Kasumi-1 (cell line): ENCODE results near the gene TFPT.
"Not testable (repeated sequence)": the region's sequence is repeated elsewhere in the genome, so short reads cannot be mapped to it uniquely, and the experiment has no call there.

Experiments used
- DNase-seq, 2 experiments: peaks; one replicate each; lab custom pipeline; 2025; lab: John Stamatoyannopoulos, UW

Gene TFPT

DNA sequence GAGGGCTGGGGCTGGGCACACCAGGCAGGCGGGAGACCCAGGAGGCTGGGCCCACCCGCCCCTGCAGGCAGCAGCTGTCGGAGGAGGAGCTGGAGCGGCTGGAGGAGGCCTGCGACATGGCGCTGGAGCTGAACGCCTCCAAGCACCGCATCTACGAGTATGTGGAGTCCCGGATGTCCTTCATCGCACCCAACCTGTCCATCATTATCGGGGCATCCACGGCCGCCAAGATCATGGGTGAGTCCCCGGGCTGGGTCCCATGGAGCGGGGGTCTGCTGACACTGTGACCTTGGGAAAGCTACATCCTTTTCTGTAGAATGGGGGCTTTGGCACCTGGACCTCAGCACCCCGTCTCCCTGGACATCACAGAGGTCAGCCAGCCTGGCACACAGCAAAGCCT lies 8.2 kb upstream of the TFPT start:
- no peak for DNase-seq

DNA sequence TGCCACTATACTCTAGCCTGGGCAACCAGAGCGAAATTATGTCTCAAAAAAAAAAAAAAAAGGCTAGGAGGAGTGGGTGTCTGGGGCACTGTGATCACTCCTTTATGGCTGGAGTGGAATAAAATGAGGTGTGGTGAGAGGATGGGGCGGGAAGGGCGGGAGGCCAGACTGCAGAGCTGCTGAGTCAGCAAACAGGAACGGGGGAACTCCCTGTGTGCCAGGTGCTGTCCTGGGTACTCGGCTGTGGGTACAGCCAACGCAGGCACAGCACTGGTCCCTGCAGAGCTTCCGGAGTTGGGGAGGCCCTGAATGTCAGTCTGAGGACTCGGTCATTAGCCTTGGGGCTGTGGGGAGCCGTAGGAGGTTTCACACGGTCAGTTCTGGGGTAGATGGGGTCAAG lies 5.8 kb upstream of the TFPT start:
- DNase-seq: no peak

DNA sequence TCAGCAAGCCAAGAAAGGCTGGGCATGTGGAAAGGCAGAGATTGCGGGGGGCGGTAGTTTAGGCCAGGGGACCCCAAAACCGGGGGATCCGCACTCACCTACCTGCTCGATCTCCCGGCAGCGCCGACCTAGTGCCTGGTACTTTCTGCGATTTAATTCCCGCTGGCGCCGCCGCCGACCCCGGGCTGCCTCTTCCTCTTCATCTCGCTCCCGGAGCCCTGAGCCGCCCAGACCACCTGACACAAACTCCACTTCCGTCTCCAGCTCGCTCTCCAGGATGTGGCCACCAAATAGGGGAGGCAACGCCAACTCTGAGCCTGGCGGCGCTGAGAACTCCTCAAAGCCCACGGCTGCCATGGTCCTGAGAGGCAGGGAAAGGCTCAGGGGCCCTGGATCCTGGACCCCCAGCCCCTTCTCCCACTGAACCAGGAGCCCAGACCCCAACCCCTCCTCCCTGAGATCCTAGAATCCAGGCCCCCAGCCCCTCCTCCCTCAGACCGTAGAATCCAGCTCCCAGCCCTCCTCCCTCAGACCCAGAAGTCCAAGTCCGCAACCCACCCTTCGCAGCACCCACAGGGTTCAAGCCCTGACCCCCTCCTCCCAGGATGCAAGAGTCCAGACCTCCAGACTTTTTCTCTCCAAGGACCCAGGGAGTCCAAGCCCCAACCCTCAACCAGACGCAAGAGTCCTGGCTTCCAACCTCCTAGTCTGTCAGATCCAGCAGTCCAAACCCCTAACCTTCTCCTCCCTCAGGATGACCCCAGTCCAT lies 933 bp downstream of the TFPT start:
- peak; percentile 85 to 88 for DNase-seq

DNA sequence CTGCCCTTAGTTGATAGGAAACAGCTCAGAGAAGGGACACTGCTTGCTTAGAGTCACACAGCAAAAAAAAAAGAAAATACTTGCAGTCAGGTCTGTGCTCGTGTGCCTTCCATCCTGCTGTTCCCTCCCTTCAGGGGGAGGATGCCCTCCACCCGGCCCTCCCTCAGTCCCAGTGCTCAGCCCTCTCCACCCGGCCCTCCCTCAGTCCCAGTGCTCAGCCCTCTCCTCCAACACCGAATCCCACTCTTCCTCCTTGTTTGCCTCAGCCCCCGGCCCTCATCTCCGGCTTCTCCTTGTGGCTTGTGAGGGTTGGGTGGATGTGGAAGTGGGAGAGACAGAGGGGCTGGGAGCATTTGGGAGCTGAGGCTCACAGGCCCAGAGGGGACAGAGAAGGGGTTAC lies 5.8 kb downstream of the TFPT start:
- no peak for DNase-seq

DNA sequence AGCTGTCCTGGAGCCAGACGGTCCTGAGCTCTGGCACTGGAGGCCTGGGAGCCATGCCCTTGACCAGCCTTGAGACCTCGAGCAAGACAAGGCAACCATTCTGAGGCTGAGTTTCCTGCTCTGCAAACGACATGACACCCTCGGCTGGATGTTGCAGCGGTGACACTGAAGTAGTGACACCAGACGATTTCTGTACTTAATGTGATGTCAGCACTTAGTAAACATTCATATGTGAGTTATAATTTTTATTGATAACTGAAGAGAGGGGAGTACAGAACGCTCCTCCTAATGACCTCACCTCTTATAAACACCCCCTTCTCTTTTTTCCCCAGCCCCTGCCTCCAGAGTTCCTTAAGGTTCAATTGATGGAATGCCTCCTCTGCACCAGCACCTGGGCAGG lies 7.0 kb downstream of the TFPT start:
- DNase-seq: no peak

DNA sequence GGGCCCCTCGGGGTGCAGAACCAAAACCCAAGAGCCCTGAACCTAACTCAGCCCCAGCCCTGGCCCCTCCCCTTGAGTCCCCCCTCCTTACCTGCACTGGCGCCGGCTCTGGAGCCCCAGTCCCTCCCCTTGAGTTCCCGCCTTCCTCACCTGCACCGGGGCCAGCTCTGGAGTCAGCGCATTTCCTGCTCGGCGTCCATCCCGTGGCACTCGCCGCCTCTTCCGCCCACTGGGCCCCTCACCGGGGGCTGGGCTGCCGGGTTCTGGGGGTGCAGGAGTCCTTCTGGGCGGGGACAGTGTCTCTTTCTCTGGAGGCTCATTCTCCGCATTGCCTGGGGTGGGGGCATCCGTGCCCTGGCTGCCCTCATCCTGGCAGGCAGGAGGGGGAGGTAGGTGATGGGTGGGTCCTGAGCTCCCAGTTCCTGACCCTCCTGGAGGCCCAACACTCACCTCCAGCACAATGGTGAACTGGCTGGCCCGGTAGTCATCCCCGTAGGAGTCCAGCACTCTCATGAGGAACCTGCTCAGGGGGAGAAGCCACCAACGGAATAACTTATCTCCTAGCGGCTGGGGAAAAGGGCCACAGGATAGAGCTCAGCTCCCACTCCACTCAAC lies 7.5 kb downstream of the TFPT start:
- DNase-seq: no peak

DNA sequence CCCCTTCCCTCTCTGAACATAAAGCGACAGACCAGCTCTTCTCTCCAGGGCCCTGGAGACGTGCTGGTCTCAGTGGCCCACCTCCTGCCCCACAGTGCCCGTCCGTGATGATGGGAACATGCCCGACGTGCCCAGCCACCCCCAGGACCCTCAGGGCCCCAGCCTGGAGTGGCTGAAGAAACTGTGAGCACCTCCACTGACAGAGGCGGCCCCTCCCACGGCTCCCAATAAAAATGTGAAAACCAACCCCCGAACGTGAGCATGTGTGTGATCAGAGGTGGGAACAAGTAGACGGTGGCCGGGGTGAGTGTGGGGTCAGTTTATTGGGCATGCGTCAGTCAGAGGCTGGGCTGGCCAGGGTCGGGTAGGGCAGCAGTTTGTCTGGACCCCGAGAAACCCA lies 8.7 kb downstream of the TFPT start:
- no peak for DNase-seq

DNA sequence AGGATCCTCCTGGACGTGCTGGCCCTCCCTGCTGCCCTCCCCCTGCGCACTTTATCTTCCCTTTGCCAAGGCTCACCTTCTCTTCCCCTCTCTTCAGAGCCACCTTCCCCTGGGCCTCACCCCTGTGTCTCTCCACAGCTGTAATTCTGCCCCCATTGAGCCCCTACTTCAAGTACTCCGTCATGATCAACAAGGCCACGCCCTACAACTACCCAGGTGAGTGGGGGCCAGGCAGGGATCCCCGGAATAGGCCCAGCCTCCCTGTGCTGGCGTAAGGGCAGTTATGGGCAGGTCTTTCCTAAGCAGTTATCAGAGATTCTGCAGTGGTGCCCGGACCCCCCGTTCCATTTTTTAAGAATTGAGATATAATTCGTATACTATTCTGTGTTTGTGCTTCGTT lies 9.7 kb downstream of the TFPT start:
- no peak for DNase-seq

DNA sequence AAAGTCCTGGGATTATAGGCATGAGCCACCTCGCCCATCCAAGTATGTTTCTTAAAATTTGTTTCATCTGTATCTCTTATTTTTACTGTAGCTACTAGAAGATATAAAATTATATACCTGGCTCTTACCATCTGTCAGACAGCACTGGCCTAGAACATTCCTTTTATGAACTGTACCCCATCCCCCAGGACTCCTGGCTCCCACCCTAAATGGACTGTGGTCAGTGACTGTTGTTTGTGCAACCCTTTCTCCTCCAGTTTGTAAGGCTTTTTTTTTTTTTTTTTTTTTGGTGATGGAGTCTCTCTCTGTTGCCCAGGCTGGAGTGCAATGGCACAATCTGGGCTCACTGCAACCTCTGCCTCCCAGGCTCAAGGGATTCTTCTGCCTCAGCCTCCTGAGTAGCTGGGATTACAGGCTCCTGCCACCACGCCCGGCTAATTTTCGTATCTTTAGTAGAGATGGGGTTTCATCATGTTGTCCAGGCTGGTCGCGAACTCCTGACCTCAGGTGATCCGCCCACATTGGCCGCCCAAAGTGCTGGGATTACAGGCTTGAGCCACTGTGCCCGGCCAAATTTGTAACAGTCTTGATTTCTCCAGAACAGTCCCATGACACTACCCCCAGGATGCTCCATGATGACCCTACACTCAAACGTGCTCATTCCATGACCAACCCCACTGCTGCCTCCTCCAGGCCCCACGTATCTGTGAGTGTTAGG lies 10.3 kb downstream of the TFPT start:
- DNase-seq: no peak

DNA sequence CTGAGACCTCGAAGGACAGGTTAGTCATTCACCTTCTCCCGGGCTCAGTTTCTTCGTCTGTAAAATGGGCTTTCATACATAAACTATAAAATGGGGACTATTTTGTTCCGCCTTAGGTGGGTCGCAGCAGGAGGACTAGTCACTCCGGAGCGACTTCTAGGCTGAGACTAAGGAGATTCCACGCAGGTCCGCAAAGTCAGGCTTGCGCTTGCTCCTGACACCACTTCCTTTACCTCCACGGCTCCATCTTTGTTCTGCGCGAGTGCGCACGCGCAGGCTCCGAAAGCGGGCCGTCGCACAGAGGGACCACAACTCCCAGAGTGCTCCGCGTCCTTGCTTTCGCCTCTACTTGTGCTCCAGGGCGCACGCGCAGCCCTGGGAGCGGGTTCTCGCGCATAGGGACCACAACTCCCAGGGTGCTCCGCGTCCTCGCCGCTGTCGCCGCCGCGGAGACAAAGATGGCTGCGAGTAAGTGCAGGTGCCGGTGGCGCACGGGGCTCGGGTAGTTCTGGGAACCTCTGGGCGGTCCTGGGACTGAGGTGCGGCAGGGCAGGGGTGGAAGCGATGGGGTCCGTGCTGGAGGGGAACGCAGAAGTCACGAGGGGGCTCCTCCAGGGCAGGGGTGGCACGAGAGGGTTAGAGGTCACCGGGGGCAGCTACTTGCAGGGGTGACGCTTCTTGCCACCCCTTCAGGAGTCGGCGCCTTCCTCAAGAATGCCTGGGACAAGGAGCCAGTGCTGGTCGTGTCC lies 12.9 kb downstream of the TFPT start, which contains the start of gene NDUFA3:
TSS of gene NDUFA3 (plus strand) at position 435 of the 749 bp plus-strand sequence. CDS start at position 459, 24 bp downstream.
- peak; percentile 96 for DNase-seq

DNA sequence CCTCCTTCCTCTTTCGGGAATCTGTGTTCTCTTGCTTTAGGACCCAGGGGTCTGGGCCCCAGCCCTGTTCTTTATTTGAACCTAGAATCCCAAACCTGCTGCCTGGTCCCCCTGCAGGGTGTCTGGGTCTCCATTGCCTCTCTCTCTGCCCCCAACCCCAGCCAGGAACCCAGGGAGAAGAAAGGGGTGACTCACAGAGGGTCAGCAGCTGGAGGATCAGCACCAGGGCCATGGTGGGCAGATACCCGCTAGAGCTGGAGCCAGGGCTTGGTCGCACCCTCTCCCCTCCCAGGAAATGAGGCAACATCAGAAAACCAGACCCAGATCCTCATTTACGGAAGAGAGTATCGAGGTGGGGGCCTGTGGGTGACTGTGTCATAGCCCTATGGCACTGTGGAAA lies 14.9 kb downstream of the TFPT start, which contains the start of gene OSCAR:
TSS of gene OSCAR (minus strand) at position 243 of the 400 bp plus-strand sequence. CDS start at position 232, 11 bp downstream.
- peak; percentile 82 to 84 for DNase-seq

DNA sequence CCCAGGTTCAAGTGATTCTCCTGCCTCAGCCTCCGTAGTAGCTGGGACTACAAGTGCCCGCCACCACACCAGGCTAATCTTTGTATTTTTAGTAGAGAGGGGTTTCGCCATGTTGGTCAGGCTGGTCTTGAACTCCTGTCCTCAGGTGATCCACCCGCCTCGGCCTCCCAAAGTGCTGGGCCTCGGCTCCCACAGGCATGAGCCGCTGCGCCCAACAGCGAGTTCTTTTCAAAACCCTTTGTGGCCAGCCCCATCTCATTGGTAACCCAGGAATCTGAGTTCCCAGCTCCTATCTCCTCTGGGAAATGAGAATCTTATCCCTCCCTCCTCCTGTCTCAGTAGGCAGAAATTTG lies 15.6 kb downstream of the TFPT start:
- DNase-seq: not testable (repeated sequence)

DNA sequence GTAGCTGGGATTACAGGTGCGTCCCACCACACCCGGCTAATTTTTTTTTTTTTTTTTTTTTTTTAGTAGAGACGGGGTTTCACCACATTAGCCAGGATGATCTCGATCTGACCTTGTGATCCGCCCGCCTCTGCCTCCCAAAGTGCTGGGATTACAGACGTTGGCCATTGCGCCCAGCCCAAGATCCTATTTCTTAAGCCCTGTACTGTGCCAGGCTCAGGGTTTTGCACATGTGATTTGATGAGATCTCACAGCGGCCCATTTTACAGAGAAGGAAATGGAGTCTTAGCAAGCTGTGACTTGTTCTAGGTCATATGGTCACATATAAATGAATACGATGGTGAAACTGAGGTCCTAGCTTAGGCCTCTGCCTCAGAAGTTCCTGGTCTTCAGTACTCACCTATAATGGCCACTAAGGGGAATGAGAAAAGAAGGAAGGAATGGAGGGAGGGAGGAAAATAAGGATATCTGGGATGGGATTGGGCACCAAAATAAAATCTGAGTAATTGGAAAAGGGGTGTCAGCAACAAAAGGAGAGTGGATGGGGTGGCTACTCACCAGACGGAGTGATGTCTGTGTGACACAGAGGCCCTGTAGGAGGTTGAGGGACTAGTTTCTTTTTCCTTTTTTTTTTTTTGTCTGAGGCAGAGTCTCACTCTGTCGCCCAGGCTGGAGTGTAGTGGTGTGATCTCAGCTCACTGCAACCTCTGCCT lies 16.1 kb downstream of the TFPT start:
- DNase-seq: no peak

DNA sequence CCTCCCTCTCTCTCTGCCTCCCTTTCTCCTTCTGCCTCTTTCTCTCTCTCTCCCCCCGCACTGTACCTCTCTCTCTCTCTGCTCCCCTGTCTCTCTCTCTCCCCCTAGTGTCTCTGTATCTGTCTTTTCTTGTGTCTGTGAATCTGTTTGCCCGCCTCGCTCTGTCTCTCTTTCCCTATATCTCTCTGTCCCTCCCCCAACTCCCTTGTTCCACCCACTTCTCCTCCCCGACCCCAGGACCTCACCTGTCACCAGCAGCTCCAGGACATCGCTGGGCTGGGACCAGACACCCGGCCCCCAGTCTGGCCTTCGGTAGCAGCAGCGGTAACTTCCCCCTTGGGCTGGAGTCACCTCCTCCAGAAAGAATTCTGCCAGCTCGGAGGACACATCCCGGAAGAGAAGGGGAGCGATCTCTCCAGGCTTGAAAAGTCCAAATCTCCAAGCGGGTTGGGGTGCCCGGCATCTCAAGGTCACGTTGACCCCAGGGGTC lies 18.8 kb downstream of the TFPT start:
- peak; percentile 42 to 65 for DNase-seq

DNA sequence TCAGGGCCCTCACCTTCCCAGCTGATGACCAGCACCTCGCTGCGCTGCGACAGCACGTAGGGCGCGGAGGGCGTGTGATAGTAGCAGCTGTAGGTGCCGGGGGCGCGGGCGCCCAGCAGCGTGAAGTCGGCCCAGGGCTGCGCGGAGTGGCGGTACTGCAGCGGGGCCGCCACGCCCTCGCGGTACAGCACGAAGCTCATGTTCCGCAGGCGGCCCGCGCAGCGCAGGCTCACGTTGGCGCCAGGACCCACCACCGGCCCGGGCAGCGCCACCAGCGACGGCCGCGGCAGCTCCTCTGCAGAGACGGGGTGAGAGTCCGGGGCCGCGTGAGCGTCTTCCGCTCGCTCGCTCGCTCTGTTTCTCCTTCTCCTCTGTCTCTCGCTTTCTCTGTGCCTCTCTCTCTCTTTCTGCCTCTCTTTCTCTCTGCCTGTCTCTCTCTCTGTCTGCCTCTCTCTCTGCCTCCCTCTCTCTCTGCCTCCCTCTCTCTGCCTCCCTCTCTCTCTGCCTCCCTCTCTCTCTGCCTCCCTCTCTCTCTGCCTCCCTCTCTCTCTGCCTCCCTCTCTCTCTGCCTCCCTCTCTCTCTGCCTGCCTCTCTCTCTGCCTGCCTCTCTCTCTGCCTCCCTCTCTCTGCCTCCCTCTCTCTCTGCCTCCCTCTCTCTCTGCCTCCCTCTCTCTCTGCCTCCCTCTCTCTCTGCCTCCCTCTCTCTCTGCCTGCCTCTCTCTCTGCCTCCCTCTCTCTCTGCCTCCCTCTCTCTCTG lies 19.4 kb downstream of the TFPT start:
- DNase-seq: not testable (repeated sequence)

DNA sequence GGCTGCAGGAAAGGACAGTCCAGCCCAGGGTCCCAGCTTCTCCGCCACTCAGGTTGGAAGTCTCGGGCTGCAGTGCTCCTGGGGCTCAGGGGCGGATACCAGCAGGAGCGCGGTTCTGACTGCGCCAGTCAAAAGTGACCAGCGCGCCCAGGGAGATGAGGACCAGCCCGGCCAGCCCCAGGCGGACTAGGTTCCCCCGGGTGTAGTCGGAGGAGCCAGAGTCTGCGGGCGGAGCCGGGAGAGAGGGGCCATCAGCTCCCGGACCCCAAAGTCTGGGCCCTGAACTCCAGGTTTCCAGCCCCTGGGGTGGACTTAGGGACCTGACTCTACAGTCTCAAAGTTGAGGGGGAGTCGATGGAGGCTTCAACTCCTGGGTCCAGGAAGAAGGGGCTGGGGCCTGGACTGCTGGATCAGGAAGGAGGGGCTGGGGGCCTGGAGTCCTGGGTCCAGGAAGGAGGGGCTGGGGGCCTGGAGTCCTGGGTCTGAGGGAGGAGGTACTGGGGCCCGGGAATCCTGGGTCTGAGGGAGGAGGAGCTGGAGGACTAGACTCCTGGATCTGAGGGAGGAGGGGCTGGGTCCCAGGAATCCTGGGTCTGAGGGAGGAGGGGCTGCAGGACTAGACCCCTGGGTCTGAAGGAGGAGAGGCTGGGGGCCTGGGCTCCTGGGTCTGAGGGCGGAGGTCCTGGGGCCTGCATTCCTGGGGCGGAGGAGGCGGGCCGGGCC lies 20.2 kb downstream of the TFPT start:
- DNase-seq: no peak

DNA sequence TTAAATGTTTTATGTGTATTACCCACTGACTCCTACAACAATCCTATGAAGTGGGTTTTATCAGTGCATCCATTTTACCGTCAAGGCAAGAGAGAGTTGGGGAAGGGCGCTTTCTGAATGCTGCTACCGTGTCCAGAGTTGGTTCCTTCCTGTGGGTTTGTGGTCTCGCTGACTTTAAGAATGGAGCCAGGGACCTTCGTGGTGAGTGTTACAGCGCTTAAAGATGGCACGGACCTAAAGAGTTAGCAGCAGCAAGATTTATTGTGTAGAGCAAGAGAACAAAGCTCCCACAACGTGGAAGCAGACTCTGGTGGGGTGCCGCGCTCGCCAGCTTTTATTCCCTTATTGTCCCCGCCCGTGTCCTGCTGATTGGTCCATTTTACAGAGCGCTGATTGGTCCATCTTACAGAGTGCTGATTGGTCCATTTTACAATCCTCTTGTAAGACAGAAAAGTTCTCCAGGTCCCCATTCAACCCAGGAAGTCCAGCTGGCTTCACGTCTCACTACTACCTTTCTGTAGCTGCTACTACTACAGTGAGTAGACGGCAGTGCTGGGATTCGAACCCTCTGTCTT lies 20.9 kb downstream of the TFPT start:
- peak; percentile 21 to 39 for DNase-seq

DNA sequence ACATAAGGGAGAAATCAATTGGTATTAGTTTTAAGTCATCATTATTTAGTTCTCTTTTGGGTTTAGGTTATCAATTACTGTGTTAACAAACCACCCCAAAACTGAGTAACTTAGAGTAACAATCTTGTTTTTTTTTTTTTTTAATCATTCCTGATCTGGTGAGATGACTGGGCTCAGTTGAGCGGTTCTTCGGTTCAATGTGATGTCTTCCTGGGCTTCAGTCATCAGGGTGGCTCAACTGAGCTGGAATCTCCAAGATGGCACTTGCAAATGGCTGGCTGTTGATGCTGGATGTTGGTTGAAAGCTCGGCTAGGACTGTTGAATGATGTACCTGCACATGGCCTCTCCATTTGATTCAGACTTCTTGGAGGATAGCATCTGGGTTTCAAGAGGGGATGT lies 31.0 kb downstream of the TFPT start:
- DNase-seq: no peak

DNA sequence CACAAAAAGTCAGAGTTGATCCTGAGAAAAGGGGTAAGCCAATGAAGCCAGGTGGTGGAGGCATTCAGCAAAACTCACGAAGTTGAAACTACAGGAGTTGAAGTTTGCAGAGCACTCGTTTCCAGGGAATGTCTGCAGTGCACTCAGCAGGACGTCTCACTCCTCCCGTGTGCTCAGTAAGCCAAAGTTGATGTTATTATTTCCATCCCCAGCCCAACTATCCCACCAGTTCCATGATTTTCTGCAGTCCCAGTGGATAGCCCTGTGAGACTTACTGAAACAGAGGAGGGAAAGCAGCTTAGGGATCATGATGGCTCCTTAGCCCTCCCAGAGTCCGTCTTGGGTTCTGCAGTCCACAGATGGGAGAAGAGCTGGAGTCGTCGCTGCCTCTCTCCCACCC lies 34.4 kb downstream of the TFPT start, which contains the start of gene TARM1:
TSS of gene TARM1 (minus strand) at position 334 of the 400 bp plus-strand sequence. CDS start at position 309, 25 bp downstream.
- DNase-seq: peak; percentile 44 to 51
